NCI-H460 (cell line): Measurements from ENCODE around the gene ABHD17C. TPM values are rescaled to one million over a fixed set of nuclear protein-coding genes. Genes with fewer than 3 reads are reported as not detected.
"Not testable (repeated sequence)": the region's sequence is repeated elsewhere in the genome, so short reads cannot be mapped to it uniquely, and the experiment has no call there.

Experiments
- DNase-seq: peaks from one replicate; pipeline ENCODE4 v3.0.0-alpha.2; 2016; ENCODE audit warnings: low read depth; ENCODE audit errors: extremely low read depth
- total RNA-seq: library from RNA; depleted of rRNA; stranded (reverse); fragments of >200 nt; shearing (Covaris generic); gene quantifications from 2 replicates; pipeline ENCODE4 v1.2.3, GENCODE V29; 2014

ABHD17C gene
- total RNA-seq, 1 experiment from 2014 or later, result 6.7 TPM

- no peak for DNase-seq
Measured at GRCh38 chr15:80760960-80761359, 65.8 kb downstream of the ABHD17C start.

- no peak for DNase-seq
Measured at GRCh38 chr15:80761754-80762153, 66.6 kb downstream of the ABHD17C start.

- not testable (repeated sequence) for DNase-seq
Measured at GRCh38 chr15:80763235-80763634, 68.1 kb downstream of the ABHD17C start.

- no peak for DNase-seq
Measured at GRCh38 chr15:80764535-80764934, 69.4 kb downstream of the ABHD17C start.

GRCh38 chr15:80766275-80766674, 71.2 kb downstream of the ABHD17C start:
- no peak for DNase-seq

GRCh38 chr15:80768158-80768557, 73.0 kb downstream of the ABHD17C start:
- no peak for DNase-seq

- no peak for DNase-seq
Measured at GRCh38 chr15:80769153-80769828, 74.2 kb downstream of the ABHD17C start.

- no peak for DNase-seq
Measured at GRCh38 chr15:80769829-80770705, 75.0 kb downstream of the ABHD17C start.

- no peak for DNase-seq
Measured at GRCh38 chr15:80773122-80773551, 78.0 kb downstream of the ABHD17C start.

GRCh38 chr15:80773792-80774352, 78.8 kb downstream of the ABHD17C start:
- no peak for DNase-seq

- DNase-seq, result no peak
Measured at GRCh38 chr15:80774486-80774885, 79.4 kb downstream of the ABHD17C start.

GRCh38 chr15:80775338-80775737, 80.2 kb downstream of the ABHD17C start:
- DNase-seq, result no peak

GRCh38 chr15:80776420-80777045, 81.4 kb downstream of the ABHD17C start:
- DNase-seq, result peak; percentile 67

GRCh38 chr15:80777137-80777536, 82.0 kb downstream of the ABHD17C start:
- no peak for DNase-seq

- no peak for DNase-seq
Measured at GRCh38 chr15:80777826-80778620, 82.9 kb downstream of the ABHD17C start.

GRCh38 chr15:80778621-80778963, 83.5 kb downstream of the ABHD17C start:
- no peak for DNase-seq

- DNase-seq, result peak; percentile 51
Measured at GRCh38 chr15:80778964-80779657, 84.0 kb downstream of the ABHD17C start, which contains the start of gene CEMIP. Gene CEMIP (plus strand): TSS chr15:80779370. CDS start chr15:80873880, 94,510 bp downstream.

GRCh38 chr15:80779658-80780415, 84.7 kb downstream of the ABHD17C start:
- DNase-seq, result no peak
